HG03060 (cell line): ENCODE measurements around the gene HLA-DOA.

Experiments
- ATAC-seq: cut with Tn5 transposase; IDR thresholded peaks from one replicate; pipeline ENCODE4 v1.9.1; 2021; ENCODE audit warnings: low read depth, moderate number of reproducible peaks; ENCODE audit not compliant: unreplicated experiment

HLA-DOA gene

GRCh38 chr6:32980488-32981038, 28.8 kb downstream of the HLA-DOA start:
- no peak for ATAC-seq

GRCh38 chr6:32979720-32980487, 29.5 kb downstream of the HLA-DOA start:
- ATAC-seq = no peak

- no peak for ATAC-seq
Observed at GRCh38 chr6:32977953-32978324, 31.5 kb downstream of the HLA-DOA start.

GRCh38 chr6:32977272-32977952, 32.0 kb downstream of the HLA-DOA start:
- no peak for ATAC-seq

- ATAC-seq = no peak
Observed at GRCh38 chr6:32976334-32977069, 32.9 kb downstream of the HLA-DOA start.

- no peak for ATAC-seq
Observed at GRCh38 chr6:32975886-32976285, 33.5 kb downstream of the HLA-DOA start.

- no peak for ATAC-seq
Observed at GRCh38 chr6:32974541-32975308, 34.7 kb downstream of the HLA-DOA start.

GRCh38 chr6:32974016-32974333, 35.4 kb downstream of the HLA-DOA start:
- no peak for ATAC-seq

- no peak for ATAC-seq
Observed at GRCh38 chr6:32973144-32974015, 36.0 kb downstream of the HLA-DOA start.

GRCh38 chr6:32972353-32973143, 36.8 kb downstream of the HLA-DOA start:
- ATAC-seq = no peak

- peak; percentile 46 for ATAC-seq
Observed at GRCh38 chr6:32971581-32972352, 37.6 kb downstream of the HLA-DOA start.

GRCh38 chr6:32971242-32971580, 38.2 kb downstream of the HLA-DOA start:
- no peak for ATAC-seq

- no peak for ATAC-seq
Observed at GRCh38 chr6:32970413-32971241, 38.8 kb downstream of the HLA-DOA start.

GRCh38 chr6:32969685-32970412, 39.5 kb downstream of the HLA-DOA start:
- ATAC-seq = no peak

GRCh38 chr6:32968867-32969684, 40.3 kb downstream of the HLA-DOA start:
- ATAC-seq = no peak
